Skeletal muscle satellite cell (primary cell): ENCODE results near the gene PIGQ.
"Not testable (repeated sequence)": the region's sequence is repeated elsewhere in the genome, so short reads cannot be mapped to it uniquely, and the experiment has no call there.

Experiments used
- H3K27me3 ChIP-seq: 2 replicates; pipeline ENCODE4 v1.7.0; 2013; ENCODE audit warnings: low read length; ENCODE audit not compliant: control insufficient read depth, insufficient read depth
- H3K36me3 ChIP-seq: 2 replicates; pipeline ENCODE4 v1.7.0; 2013; ENCODE audit warnings: mild to moderate bottlenecking, control low read depth, low read length; ENCODE audit not compliant: insufficient read depth
- H3K4me1 ChIP-seq: 2 replicates; pipeline ENCODE4 v1.7.0; 2013; ENCODE audit warnings: low read length; ENCODE audit not compliant: control insufficient read depth, insufficient read depth
- H3K4me2 ChIP-seq: 2 replicates; pipeline ENCODE4 v1.7.0; 2013; ENCODE audit warnings: mild to moderate bottlenecking, low read length
- H3K4me3 ChIP-seq: 2 replicates; pipeline ENCODE4 v1.7.0; 2013; ENCODE audit warnings: low read length
- H3K9ac ChIP-seq: 2 replicates; pipeline ENCODE4 v1.7.0; 2013; ENCODE audit warnings: mild to moderate bottlenecking, low read depth, low read length, moderate library complexity
- H3K9me3 ChIP-seq: replicated peaks from 2 replicates; pipeline ENCODE4 v1.7.0; 2013; ENCODE audit warnings: mild to moderate bottlenecking, control low read depth, low read length

Gene PIGQ

GRCh38 chr16:595942-596735 lies 26.4 kb downstream of the PIGQ start:
- H3K27me3 ChIP-seq: no peaks in the 10 kb centered on the region
- H3K36me3 ChIP-seq: peaks cover 9% of the 10 kb centered on the region
- H3K9ac ChIP-seq: no peak overlapping the region
- no peak overlapping the region for H3K4me3 ChIP-seq
- H3K4me1 ChIP-seq: peaks cover 3% of the 10 kb centered on the region
- H3K9me3 ChIP-seq: no peaks in the 10 kb centered on the region
- no peak overlapping the region for H3K4me2 ChIP-seq

DNA sequence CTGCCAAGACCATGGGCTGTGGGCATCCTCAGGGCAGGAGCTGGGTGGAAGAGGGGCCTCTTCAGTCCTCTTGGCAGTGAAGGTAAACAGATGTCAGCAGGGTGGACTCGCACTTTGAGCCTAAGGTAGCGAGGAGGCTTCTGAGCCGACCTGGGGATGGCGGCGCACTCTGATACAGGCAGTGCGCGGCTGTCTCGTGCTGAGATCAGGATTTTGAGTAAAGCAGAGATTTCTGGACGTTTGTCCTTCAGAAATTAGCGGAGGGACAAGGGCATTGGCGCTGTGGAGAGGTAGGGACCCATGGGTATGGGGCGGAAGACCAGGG lies 26.9 kb downstream of the PIGQ start:
- Histone ChIP-seq H3K9me3 (no peaks in the 10 kb centered on the region), H3K9ac (no peak overlapping the region)

DNA sequence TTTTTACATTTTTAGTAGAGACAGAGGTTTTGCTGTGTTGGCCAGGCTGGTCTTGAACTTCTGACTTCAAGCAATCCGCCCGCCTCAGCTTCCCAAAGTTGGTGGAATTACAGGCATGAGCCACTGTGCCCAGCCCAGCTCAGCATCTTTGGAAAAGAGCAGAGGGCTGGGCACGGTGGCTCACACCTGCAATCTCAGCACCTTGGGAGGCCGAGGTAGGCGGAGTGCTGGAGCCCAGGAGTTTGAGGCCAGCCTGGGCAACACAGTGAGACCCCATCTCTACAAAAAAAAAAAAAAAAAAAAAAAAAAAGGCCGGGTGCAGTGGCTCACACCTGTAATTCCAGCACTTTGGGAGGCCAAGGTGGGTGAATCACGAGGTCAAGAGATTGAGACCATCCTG lies 27.9 kb downstream of the PIGQ start:
- H3K36me3 ChIP-seq, H3K4me2 ChIP-seq, H3K27me3 ChIP-seq, H3K9me3 ChIP-seq, H3K9ac ChIP-seq, H3K4me1 ChIP-seq, H3K4me3 ChIP-seq: not testable (repeated sequence)

More for the DNA sequence above, 26.9 kb downstream of the PIGQ start:
- no peaks in the 10 kb centered on the region for H3K27me3 ChIP-seq
- H3K4me3 ChIP-seq: no peak overlapping the region
- no peak overlapping the region for H3K4me2 ChIP-seq
- H3K36me3 ChIP-seq: peaks cover 9% of the 10 kb centered on the region
- peaks cover 2% of the 10 kb centered on the region for H3K4me1 ChIP-seq

DNA sequence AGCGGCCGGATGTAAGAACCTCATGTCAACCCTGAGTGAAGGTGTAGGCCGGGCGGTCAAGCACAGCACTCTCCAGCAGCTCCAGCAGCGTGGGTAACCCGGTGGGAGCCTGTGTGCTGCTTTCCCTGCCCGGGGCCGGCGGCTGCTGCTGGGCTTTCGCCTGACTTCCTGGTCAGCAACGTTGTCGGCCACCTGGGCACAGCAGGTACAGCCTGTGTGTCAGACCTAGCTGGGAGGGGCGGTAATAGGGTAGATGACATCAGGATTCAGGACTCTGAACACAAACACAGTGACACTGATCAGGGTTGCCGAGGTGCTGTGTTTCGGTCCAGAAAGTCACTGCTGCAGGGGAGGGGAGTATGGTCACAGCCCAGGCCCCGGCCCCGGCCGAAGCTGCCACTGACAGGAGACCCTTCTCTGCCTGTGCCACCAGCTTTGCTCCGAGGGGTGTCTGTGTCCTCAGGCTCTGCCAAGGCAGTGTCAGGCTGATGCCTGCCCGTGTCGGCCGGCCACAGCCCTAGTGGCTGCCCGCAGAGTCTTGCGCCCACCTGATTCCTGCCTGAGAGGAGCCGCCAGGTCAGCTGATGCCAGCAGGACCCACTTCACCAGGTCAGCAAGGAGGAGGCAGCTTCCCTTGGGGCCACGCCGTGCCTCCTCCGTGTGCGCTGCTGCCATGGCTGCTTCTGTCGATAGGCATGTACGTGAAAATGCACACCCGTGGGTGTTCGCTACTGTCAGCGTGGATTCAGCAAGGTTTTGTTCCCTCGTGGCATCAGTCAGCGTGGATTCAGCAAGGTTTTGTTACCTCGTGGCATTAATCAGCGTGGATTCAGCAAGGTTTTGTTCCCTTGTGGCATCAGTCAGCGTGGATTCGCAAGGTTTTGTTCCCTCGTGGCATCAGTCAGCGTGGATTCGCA lies 29.3 kb downstream of the PIGQ start:
- H3K36me3 ChIP-seq: peaks cover 5% of the 10 kb centered on the region
- H3K4me2 ChIP-seq: no peak overlapping the region
- H3K9ac ChIP-seq: no peak overlapping the region
- H3K4me1 ChIP-seq: no peaks in the 10 kb centered on the region
- H3K27me3 ChIP-seq: no peaks in the 10 kb centered on the region
- H3K9me3 ChIP-seq: no peaks in the 10 kb centered on the region
- no peak overlapping the region for H3K4me3 ChIP-seq

GRCh38 chr16:600781-601180 lies 31.0 kb downstream of the PIGQ start:
- no peak overlapping the region for H3K4me3 ChIP-seq
- no peak overlapping the region for H3K9ac ChIP-seq
- H3K4me2 ChIP-seq: no peak overlapping the region
- peaks cover 5% of the 10 kb centered on the region for H3K36me3 ChIP-seq
- H3K27me3 ChIP-seq: no peaks in the 10 kb centered on the region
- no peaks in the 10 kb centered on the region for H3K9me3 ChIP-seq
- H3K4me1 ChIP-seq: no peaks in the 10 kb centered on the region

- H3K9ac ChIP-seq: no peak overlapping the region
These were observed 34.2 kb downstream of the PIGQ start for GRCh38 chr16:603933-604332.

DNA sequence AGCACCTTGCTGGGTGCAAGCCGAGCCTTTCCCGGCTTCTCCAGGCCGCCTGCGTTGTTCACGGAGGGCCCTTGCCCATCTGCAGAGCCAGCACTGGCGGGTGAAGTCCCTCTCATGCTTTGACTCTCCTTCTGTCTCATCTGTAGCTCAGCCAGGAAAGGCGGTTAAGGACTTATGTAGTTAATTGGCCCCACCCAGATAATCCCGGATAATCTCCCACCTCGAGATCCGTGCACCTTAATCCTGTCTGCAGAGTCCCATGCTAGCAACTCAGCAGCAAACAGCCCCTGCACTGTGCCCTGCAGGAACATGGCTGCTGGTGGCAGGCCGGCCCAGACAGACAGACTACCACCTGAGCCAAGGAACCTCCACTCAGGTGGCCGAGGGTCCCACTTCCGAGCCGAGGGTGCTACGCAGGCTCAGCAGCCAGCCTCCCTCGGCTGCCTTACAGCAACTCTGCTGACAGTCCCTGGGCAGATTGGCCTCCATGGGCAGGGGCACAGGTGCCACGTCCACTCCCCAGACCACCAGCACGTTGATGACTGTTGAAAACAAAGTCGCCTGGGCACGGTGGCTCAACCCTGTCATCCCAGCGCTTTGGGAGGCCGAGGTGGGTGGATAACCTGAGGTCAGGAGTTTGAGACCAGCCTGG lies 37.0 kb downstream of the PIGQ start:
- Histone ChIP-seq H3K4me1 (no peaks in the 10 kb centered on the region), H3K4me3 (no peak overlapping the region), H3K36me3 (no peaks in the 10 kb centered on the region), H3K4me2 (no peak overlapping the region), H3K9ac (no peak overlapping the region), H3K9me3 (no peaks in the 10 kb centered on the region), H3K27me3 (no peaks in the 10 kb centered on the region)

More at GRCh38 chr16:603933-604332, 34.2 kb downstream of the PIGQ start:
- no peaks in the 10 kb centered on the region for H3K4me1 ChIP-seq
- H3K4me2 ChIP-seq: no peak overlapping the region
- H3K9me3 ChIP-seq: no peaks in the 10 kb centered on the region
- H3K27me3 ChIP-seq: no peaks in the 10 kb centered on the region
- H3K4me3 ChIP-seq: no peak overlapping the region
- H3K36me3 ChIP-seq: peaks cover 3% of the 10 kb centered on the region

GRCh38 chr16:608019-608418 lies 38.3 kb downstream of the PIGQ start:
- H3K27me3 ChIP-seq: no peaks in the 10 kb centered on the region
- no peaks in the 10 kb centered on the region for H3K9me3 ChIP-seq
- H3K4me2 ChIP-seq: no peak overlapping the region
- no peaks in the 10 kb centered on the region for H3K36me3 ChIP-seq
- no peak overlapping the region for H3K9ac ChIP-seq
- no peaks in the 10 kb centered on the region for H3K4me1 ChIP-seq
- no peak overlapping the region for H3K4me3 ChIP-seq

GRCh38 chr16:609316-609715 lies 39.5 kb downstream of the PIGQ start:
- Histone ChIP-seq H3K4me1 (no peaks in the 10 kb centered on the region), H3K9ac (no peak overlapping the region), H3K27me3 (no peaks in the 10 kb centered on the region), H3K9me3 (no peaks in the 10 kb centered on the region), H3K4me2 (no peak overlapping the region), H3K4me3 (no peak overlapping the region), H3K36me3 (no peaks in the 10 kb centered on the region)

DNA sequence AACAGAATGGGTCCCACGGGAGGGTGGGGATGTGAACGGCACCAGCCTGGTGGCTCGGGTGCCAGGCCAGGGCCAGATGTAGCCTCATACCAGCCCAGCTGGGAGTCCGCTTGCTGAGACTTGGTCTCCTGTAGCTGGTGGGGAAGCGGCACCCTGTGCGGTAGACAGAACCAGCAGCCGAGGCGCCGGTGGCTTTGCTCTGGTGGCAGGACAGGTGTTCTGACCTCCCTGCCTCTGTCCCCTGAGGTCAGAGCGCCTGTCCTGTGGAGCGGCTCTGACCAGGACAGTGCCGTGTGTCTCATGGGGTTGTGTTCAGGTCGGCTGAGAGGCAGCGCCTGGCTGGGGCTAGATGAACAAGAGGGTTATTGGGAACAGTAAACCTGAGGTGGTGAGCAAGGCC lies 40.2 kb downstream of the PIGQ start:
- H3K9ac ChIP-seq: no peak overlapping the region
- no peak overlapping the region for H3K4me3 ChIP-seq
- no peaks in the 10 kb centered on the region for H3K36me3 ChIP-seq
- H3K4me1 ChIP-seq: no peaks in the 10 kb centered on the region
- H3K4me2 ChIP-seq: no peak overlapping the region
- no peaks in the 10 kb centered on the region for H3K27me3 ChIP-seq
- no peaks in the 10 kb centered on the region for H3K9me3 ChIP-seq

GRCh38 chr16:610513-611381 lies 41.0 kb downstream of the PIGQ start:
- no peak overlapping the region for H3K4me2 ChIP-seq
- no peak overlapping the region for H3K9ac ChIP-seq
- no peaks in the 10 kb centered on the region for H3K9me3 ChIP-seq
- no peak overlapping the region for H3K4me3 ChIP-seq
- H3K4me1 ChIP-seq: no peaks in the 10 kb centered on the region
- no peaks in the 10 kb centered on the region for H3K36me3 ChIP-seq
- no peaks in the 10 kb centered on the region for H3K27me3 ChIP-seq
